ENCODE measurements around the gene MAP4.

GRCh38 chr3:48001991-48002390 lies 14.2 kb downstream of the MAP4 start:
- TF ChIP-seq EZH2 (IDR thresholded peaks at IDR 0.05; ENCODE audit: low read length, unreplicated experiment) = no peak
- TF ChIP-seq CTCF (conservative IDR thresholded peaks at IDR 0.05; ENCODE audit: low read depth, low read length) = no peak
- no peak for TF ChIP-seq EZH2phosphoT487 (IDR thresholded peaks at IDR 0.05; ENCODE audit: borderline replicate concordance, low read length)

All from PC-3 (cell line).